Gastrocnemius medialis (tissue), 4 donors: ENCODE data around the gene SUSD4. TPM values are rescaled to one million over a fixed set of nuclear protein-coding genes. Genes with fewer than 3 reads are reported as not detected.

Source experiments
- ATAC-seq, 2 donors: fragments of 150-250 bp; one replicate each; pipeline ENCODE4 v1.9.1; 2016
- DNase-seq, 2 donors: peaks; one replicate each; pipeline ENCODE4 v3.0.0-alpha.2; 2019
- H3K27ac ChIP-seq, 4 donors: fragments of 200-600 bp; sonication (generic); 1 replicate in 1 of 4; 2 replicates in 3 of 4; pipeline ENCODE4 v1.5.1; 2016 to 2018; ENCODE audit warnings: mild to moderate bottlenecking in 2 of 4, moderate library complexity in 1 of 4
- H3K27me3 ChIP-seq, 3 donors: fragments of 200-600 bp; sonication (generic) in 2 of 3; 1 replicate in 1 of 3; 2 replicates in 2 of 3; pipeline versions ENCODE4 v1.5.1 to v1.6.0; 2016 to 2019; ENCODE audit warnings: mild to moderate bottlenecking in 1 of 3, moderate library complexity in 1 of 3
- H3K36me3 ChIP-seq, 2 donors: fragments of 200-600 bp; sonication (generic) in 1 of 2; one replicate each; pipeline ENCODE4 v1.5.1; 2017 to 2018
- H3K4me1 ChIP-seq, 2 donors: fragments of 200-600 bp; sonication (generic) in 1 of 2; one replicate each; pipeline ENCODE4 v1.5.1; 2016 to 2017; ENCODE audit warnings: mild to moderate bottlenecking in 2 of 2
- H3K4me3 ChIP-seq, 4 donors: fragments of 200-600 bp; sonication (generic) in 3 of 4; 1 replicate in 1 of 4; 2 replicates in 3 of 4; pipeline ENCODE4 v1.5.1; 2016 to 2019; ENCODE audit warnings: mild to moderate bottlenecking in 2 of 4
- H3K9me3 ChIP-seq, 3 donors: fragments of 200-600 bp; sonication (generic) in 2 of 3; 1 replicate in 1 of 3; 2 replicates in 2 of 3; pipeline ENCODE4 v1.5.1; 2016 to 2019
- POLR2A ChIP-seq, 2 donors: fragments of 450-650 bp; IDR thresholded peaks; one replicate each; pipeline ENCODE4 v1.6.1; 2017; ENCODE audit warnings: antibody characterized with exemption in 2 of 2, mild to moderate bottlenecking in 2 of 2, moderate library complexity in 2 of 2
- in situ Hi-C, 4 donors: fragments of 200-750 bp; cut with MboI; loops; one replicate each; pipeline versions ENCODE4 v1.15.0 to v1.8.0; 2017; ENCODE audit warnings: low sequenced_read_pairs in 4 of 4
- intact Hi-C: fragments of 100-400 bp; cut with DNase I; formaldehyde crosslinking; loops from one replicate; pipeline ENCODE4 v1.15.1; 2023; ENCODE audit warnings: low total_unique reads
- total RNA-seq, 4 donors: library from RNA; depleted of rRNA; stranded (reverse); fragments of >200 nt; gene quantifications; one replicate each; pipeline versions ENCODE4 v1.1.0 to v1.2.3, GENCODE V29; 2016
- TF ChIP-seq, protein P1 (sequence below), 5 experiments: fragments of 450-650 bp in 3 of 5; fragments of 200-600 bp in 2 of 5; sonication (generic) in 2 of 5; IDR thresholded peaks in 4 of 5; conservative IDR thresholded peaks in 1 of 5; 1 replicate in 4 of 5; 2 replicates in 1 of 5; pipeline ENCODE4 v1.5.1; 2016 to 2019; ENCODE audit warnings: antibody characterized with exemption in 5 of 5, mild to moderate bottlenecking in 3 of 5, moderate library complexity in 3 of 5

The SUSD4 gene
- total RNA-seq, 4 donors from 2014 or later: 1.2 to 4.0 (median 3.3) TPM; not detected in 1

GRCh38 chr1:223352944-223353343 lies 11.0 kb downstream of the SUSD4 start:
- Histone ChIP-seq H3K9me3 (no peaks in the 10 kb centered on the region), H3K4me1 (no peaks in the 10 kb centered on the region), H3K4me3 (no peak overlapping the region), H3K36me3 (no peaks in the 10 kb centered on the region), H3K27ac (no peak overlapping the region), H3K27me3 (no peaks in the 10 kb centered on the region)
- in situ Hi-C loops (no loop called here), intact Hi-C loops (no loop called here)
- TF ChIP-seq, protein P1, sequence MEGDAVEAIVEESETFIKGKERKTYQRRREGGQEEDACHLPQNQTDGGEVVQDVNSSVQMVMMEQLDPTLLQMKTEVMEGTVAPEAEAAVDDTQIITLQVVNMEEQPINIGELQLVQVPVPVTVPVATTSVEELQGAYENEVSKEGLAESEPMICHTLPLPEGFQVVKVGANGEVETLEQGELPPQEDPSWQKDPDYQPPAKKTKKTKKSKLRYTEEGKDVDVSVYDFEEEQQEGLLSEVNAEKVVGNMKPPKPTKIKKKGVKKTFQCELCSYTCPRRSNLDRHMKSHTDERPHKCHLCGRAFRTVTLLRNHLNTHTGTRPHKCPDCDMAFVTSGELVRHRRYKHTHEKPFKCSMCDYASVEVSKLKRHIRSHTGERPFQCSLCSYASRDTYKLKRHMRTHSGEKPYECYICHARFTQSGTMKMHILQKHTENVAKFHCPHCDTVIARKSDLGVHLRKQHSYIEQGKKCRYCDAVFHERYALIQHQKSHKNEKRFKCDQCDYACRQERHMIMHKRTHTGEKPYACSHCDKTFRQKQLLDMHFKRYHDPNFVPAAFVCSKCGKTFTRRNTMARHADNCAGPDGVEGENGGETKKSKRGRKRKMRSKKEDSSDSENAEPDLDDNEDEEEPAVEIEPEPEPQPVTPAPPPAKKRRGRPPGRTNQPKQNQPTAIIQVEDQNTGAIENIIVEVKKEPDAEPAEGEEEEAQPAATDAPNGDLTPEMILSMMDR (IDR thresholded peaks at IDR 0.05 in 4 of 5, conservative IDR thresholded peaks at IDR 0.05 in 1 of 5): no peak
- no peak for TF ChIP-seq POLR2A (IDR thresholded peaks at IDR 0.05)
- ATAC-seq (no peak), DNase-seq (no peak)

GRCh38 chr1:223350361-223350908 lies 13.5 kb downstream of the SUSD4 start:
- Histone ChIP-seq H3K36me3 (no peaks in the 10 kb centered on the region), H3K27ac (no peak overlapping the region), H3K4me3 (no peak overlapping the region), H3K9me3 (no peaks in the 10 kb centered on the region), H3K4me1 (no peaks in the 10 kb centered on the region), H3K27me3 (no peaks in the 10 kb centered on the region)
- ATAC-seq (no peak), DNase-seq (no peak)
- in situ Hi-C loops (no loop called here), intact Hi-C loops (no loop called here)
- TF ChIP-seq, protein P1 (IDR thresholded peaks at IDR 0.05 in 4 of 5, conservative IDR thresholded peaks at IDR 0.05 in 1 of 5): no peak

- intact Hi-C loops (no loop called here), in situ Hi-C loops (no loop called here)
- no peaks in the 10 kb centered on the region for H3K36me3 ChIP-seq
- peaks cover 0 to 3% of the 10 kb centered on the region in 2 donors for H3K4me1 ChIP-seq
- no peaks in the 10 kb centered on the region for H3K27me3 ChIP-seq
- no peaks in the 10 kb centered on the region for H3K9me3 ChIP-seq
- TF ChIP-seq POLR2A (IDR thresholded peaks at IDR 0.05): no peak
- TF ChIP-seq, protein P1 (IDR thresholded peaks at IDR 0.05 in 4 of 5, conservative IDR thresholded peaks at IDR 0.05 in 1 of 5): no peak
- DNase-seq (no peak), ATAC-seq (no peak)
- no peak overlapping the region for H3K27ac ChIP-seq
- no peak overlapping the region for H3K4me3 ChIP-seq
These were observed 14.7 kb downstream of the SUSD4 start for GRCh38 chr1:223349241-223349640.

DNA sequence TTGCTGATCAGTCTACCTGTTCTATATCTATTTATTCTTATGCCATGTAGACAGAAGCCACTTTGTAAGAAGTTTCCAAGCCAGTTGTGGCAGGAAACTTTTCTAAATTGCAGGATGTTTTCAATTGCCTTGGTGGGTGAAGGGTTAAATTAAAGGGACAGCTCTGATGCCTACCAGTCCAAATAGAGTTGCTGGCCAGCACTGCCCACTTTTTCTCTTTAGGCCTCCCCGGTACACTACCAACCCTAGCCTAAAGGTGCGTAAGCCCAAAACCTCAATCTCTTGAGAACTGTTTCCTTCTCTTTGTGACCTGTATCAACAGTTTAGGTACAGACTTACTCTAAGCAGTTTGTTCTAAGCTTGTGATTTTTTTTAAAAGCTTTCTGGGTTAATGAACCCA lies 15.5 kb downstream of the SUSD4 start:
- intact Hi-C loops: no loop called here

More for the DNA sequence above, 15.5 kb downstream of the SUSD4 start:
- in situ Hi-C loops: no loop called here
- no peak for ATAC-seq
- H3K36me3 ChIP-seq: no peaks in the 10 kb centered on the region
- H3K4me3 ChIP-seq: no peak overlapping the region
- TF ChIP-seq POLR2A (IDR thresholded peaks at IDR 0.05): no peak
- TF ChIP-seq, protein P1 (IDR thresholded peaks at IDR 0.05 in 4 of 5, conservative IDR thresholded peaks at IDR 0.05 in 1 of 5): no peak
- no peak for DNase-seq
- peaks cover 0 to 11% of the 10 kb centered on the region in 2 donors for H3K4me1 ChIP-seq
- H3K27me3 ChIP-seq: no peaks in the 10 kb centered on the region
- no peak overlapping the region for H3K27ac ChIP-seq
- H3K9me3 ChIP-seq: no peaks in the 10 kb centered on the region
